Measurements from ENCODE around the gene LMTK2. TPM values are rescaled to one million over a fixed set of nuclear protein-coding genes. Genes with fewer than 3 reads are reported as not detected.
A peak's percentile ranks its signal among the peaks of the same experiment; 100 is the strongest.

LMTK2 gene
- total RNA-seq, 1 donor from 2014 or later, result 32.5 TPM

DNA sequence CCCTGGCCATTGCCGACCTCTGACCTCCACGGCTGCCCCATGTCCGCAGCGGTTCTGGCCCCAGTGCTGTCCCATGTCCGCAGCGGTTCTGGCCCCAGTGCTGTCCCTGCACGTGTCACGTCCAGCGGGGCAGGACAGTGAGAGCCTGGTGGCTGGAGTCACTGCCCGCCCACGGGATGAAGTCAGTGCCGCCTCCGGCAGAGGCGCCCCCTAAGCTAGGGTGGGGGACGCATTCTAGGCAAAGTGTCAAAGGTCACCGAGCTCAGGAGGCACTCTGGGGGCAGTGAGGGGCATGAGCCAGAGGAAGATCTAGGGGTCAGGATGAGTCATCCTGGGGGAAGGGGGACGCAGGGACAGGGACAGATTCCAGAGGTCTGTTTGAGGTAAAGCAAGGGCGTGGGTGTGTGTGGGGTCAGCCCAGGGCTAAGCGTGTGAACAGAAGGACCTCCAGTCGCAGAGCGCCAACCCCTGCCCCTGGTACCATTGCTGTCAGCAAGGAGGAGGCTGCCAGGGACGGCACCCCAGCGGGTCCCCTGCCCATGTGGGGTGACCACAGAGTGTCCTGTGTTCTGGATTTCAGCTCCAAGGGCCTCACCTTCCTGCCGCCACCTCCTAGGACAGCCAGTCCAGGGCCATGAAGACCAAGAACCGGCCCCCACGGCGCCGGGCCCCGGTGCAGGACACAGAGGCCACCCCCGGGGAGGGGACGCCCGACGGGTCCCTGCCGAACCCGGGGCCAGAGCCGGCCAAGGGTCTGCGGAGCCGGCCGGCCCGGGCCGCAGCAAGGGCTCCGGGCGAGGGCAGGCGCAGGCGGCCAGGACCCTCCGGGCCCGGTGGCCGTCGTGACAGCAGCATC is 105.2 kb downstream of the LMTK2 start:
- Mint-ChIP-seq H3K4me3 (ENCODE audit: unreplicated experiment) (peak overlapping the region; percentile 76), H3K9me3 (ENCODE audit: unreplicated experiment) (no peaks in the 10 kb centered on the region), H3K27me3 (ENCODE audit: unreplicated experiment) (peaks cover 10% of the 10 kb centered on the region), H3K36me3 (ENCODE audit: low read depth, unreplicated experiment) (peaks cover 5% of the 10 kb centered on the region), H3K27ac (ENCODE audit: unreplicated experiment) (no peak overlapping the region), H3K4me1 (ENCODE audit: unreplicated experiment) (peaks cover 3% of the 10 kb centered on the region)
- no peak for DNase-seq (ENCODE audit: low spot score)
- TF ChIP-seq, protein P1, sequence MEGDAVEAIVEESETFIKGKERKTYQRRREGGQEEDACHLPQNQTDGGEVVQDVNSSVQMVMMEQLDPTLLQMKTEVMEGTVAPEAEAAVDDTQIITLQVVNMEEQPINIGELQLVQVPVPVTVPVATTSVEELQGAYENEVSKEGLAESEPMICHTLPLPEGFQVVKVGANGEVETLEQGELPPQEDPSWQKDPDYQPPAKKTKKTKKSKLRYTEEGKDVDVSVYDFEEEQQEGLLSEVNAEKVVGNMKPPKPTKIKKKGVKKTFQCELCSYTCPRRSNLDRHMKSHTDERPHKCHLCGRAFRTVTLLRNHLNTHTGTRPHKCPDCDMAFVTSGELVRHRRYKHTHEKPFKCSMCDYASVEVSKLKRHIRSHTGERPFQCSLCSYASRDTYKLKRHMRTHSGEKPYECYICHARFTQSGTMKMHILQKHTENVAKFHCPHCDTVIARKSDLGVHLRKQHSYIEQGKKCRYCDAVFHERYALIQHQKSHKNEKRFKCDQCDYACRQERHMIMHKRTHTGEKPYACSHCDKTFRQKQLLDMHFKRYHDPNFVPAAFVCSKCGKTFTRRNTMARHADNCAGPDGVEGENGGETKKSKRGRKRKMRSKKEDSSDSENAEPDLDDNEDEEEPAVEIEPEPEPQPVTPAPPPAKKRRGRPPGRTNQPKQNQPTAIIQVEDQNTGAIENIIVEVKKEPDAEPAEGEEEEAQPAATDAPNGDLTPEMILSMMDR (IDR thresholded peaks at IDR 0.05; ENCODE audit: unreplicated experiment), result no peak

DNA sequence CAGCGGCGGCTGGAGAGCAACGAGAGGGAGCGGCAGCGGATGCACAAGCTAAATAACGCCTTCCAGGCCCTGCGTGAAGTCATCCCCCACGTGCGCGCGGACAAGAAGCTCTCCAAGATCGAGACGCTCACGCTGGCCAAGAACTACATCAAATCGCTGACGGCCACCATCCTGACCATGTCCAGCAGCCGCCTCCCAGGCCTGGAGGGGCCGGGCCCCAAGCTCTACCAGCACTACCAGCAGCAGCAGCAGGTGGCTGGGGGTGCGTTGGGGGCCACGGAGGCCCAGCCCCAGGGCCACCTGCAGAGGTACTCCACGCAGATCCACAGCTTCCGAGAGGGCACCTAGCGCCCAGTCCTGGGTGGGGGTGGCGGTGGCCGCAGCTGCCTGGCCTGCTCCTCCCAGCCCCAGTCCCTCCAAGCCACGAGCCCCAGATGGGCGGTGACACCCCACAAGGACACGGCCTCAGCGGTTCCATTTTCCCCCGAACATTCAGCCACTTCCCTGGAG is 105.9 kb downstream of the LMTK2 start:
- TF ChIP-seq, protein P1 (IDR thresholded peaks at IDR 0.05; ENCODE audit: unreplicated experiment), result no peak
- Mint-ChIP-seq H3K27me3 (ENCODE audit: unreplicated experiment) (peaks cover 9% of the 10 kb centered on the region), H3K36me3 (ENCODE audit: low read depth, unreplicated experiment) (peaks cover under 1% of the 10 kb centered on the region), H3K9me3 (ENCODE audit: unreplicated experiment) (no peaks in the 10 kb centered on the region), H3K4me3 (ENCODE audit: unreplicated experiment) (peak overlapping the region; percentile 25), H3K4me1 (ENCODE audit: unreplicated experiment) (peaks cover 4% of the 10 kb centered on the region), H3K27ac (ENCODE audit: unreplicated experiment) (no peak overlapping the region)
- no peak for DNase-seq (ENCODE audit: low spot score)

DNA sequence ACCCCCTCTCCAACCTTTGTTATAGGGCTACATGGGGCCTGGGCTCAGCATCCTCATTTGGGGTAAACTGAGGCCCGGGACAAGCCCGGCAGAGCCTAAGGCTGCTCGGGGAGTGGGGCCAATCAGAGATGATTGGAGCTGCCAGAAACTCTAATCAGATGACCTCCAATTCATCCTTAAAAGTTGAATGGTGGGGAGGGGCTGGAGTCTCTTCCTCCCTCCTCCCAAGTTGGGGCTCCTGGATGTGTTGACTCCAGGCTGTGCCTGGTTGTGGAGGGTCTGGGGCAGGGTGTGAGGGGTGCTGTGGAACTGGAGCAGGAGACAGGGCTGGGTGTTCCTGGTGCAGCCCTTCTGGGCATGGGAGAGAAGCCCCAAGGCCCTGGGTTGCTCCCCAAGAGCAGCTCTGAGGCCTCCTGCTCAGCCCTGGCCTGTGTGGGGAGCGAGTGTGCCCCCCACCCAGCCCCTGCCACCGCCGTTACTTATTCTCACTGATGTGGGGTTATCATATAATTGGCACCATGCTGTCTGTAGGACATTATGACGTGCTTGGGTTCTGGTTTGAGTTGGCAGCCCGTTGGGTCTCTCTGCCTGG is 106.7 kb downstream of the LMTK2 start:
- peaks cover 10% of the 10 kb centered on the region for H3K4me1 Mint-ChIP-seq (ENCODE audit: unreplicated experiment)
- peaks cover 12% of the 10 kb centered on the region for H3K27me3 Mint-ChIP-seq (ENCODE audit: unreplicated experiment)
- H3K4me3 Mint-ChIP-seq (ENCODE audit: unreplicated experiment), result no peak overlapping the region
- no peak overlapping the region for H3K27ac Mint-ChIP-seq (ENCODE audit: unreplicated experiment)
- DNase-seq (ENCODE audit: low spot score), result no peak
- no peaks in the 10 kb centered on the region for H3K9me3 Mint-ChIP-seq (ENCODE audit: unreplicated experiment)
- TF ChIP-seq, protein P1 (IDR thresholded peaks at IDR 0.05; ENCODE audit: unreplicated experiment), result no peak
- H3K36me3 Mint-ChIP-seq (ENCODE audit: low read depth, unreplicated experiment), result peaks cover 3% of the 10 kb centered on the region

DNA sequence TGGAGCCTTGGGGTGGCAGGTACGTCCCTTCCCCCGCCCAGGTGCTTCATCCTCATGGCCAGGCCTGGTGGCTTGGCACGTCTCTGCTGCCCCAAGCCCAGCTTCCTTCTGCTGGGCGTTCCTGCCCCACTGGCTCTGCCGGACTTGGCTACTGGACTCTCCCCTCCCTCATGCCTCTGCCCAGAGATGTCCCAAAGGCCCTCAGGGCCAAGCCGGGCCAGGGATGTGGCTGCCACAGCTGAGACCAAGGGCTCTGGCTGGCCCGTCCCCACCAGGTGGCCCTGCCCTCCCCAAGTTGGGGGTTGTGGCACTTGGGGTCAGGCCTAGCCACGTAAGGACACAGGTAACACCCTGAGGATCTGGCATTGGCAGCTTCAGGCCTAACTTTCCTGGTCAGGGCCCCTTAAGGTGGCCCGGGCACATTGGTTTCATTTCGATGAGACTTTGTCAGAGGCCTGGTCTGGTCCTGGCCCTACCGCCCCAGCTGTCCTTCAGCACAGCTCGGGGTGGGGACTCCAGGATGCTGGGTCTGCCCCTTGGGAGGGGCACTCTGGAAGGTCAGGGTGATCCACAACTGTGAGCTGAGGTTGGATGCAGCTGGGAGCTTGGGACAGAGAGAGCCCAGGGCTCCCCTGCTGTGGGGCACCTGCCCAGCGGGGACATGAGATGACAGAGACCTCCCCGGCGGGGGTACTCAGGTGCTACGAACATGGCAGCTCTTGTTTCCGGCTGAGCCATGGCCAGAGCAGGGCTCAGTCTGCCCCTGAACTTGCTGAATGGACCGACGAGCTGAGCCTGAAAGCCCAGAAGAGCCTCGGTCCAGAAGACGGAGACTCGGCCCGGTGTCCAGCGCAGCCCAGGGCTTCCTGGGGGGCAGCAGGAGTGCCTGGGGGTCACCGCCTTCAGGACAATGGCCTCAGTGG is 107.5 kb downstream of the LMTK2 start:
- Mint-ChIP-seq H3K27me3 (ENCODE audit: unreplicated experiment) (peaks cover 14% of the 10 kb centered on the region), H3K9me3 (ENCODE audit: unreplicated experiment) (no peaks in the 10 kb centered on the region), H3K4me1 (ENCODE audit: unreplicated experiment) (peaks cover 17% of the 10 kb centered on the region), H3K27ac (ENCODE audit: unreplicated experiment) (no peak overlapping the region), H3K4me3 (ENCODE audit: unreplicated experiment) (no peak overlapping the region), H3K36me3 (ENCODE audit: low read depth, unreplicated experiment) (peaks cover 6% of the 10 kb centered on the region)
- TF ChIP-seq, protein P1 (IDR thresholded peaks at IDR 0.05; ENCODE audit: unreplicated experiment), result no peak
- DNase-seq (ENCODE audit: low spot score), result no peak
